ENCODE measurements around the gene DNAH6. TPM values are rescaled to one million over a fixed set of nuclear protein-coding genes. Genes with fewer than 3 reads are reported as not detected.

Gene DNAH6
- total RNA-seq, 1 donor from 2014 or later: 0.14 TPM

GRCh38 chr2:84700006-84700405 lies 183.7 kb downstream of the DNAH6 start:
- TF ChIP-seq, protein P1, sequence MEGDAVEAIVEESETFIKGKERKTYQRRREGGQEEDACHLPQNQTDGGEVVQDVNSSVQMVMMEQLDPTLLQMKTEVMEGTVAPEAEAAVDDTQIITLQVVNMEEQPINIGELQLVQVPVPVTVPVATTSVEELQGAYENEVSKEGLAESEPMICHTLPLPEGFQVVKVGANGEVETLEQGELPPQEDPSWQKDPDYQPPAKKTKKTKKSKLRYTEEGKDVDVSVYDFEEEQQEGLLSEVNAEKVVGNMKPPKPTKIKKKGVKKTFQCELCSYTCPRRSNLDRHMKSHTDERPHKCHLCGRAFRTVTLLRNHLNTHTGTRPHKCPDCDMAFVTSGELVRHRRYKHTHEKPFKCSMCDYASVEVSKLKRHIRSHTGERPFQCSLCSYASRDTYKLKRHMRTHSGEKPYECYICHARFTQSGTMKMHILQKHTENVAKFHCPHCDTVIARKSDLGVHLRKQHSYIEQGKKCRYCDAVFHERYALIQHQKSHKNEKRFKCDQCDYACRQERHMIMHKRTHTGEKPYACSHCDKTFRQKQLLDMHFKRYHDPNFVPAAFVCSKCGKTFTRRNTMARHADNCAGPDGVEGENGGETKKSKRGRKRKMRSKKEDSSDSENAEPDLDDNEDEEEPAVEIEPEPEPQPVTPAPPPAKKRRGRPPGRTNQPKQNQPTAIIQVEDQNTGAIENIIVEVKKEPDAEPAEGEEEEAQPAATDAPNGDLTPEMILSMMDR (IDR thresholded peaks at IDR 0.05; ENCODE audit: borderline replicate concordance): no peak
- no peak overlapping the region for H3K4me3 ChIP-seq
- DNase-seq: no peak
- H3K9me3 ChIP-seq (replicated peaks): no peaks in the 10 kb centered on the region
- H3K4me1 ChIP-seq: no peaks in the 10 kb centered on the region
- H3K27me3 ChIP-seq (ENCODE audit: low read depth): no peaks in the 10 kb centered on the region
- H3K36me3 ChIP-seq: no peaks in the 10 kb centered on the region
- intact Hi-C loops (cut with micrococcal nuclease): no loop called here
- no peak overlapping the region for H3K27ac ChIP-seq (replicated peaks)

GRCh38 chr2:84701880-84702279 lies 185.6 kb downstream of the DNAH6 start:
- intact Hi-C loops (cut with micrococcal nuclease): no loop called here
- DNase-seq: no peak
- no peak overlapping the region for H3K4me3 ChIP-seq
- TF ChIP-seq, protein P1 (IDR thresholded peaks at IDR 0.05; ENCODE audit: borderline replicate concordance): no peak
- H3K9me3 ChIP-seq (replicated peaks): no peaks in the 10 kb centered on the region
- H3K36me3 ChIP-seq: no peaks in the 10 kb centered on the region
- no peaks in the 10 kb centered on the region for H3K27me3 ChIP-seq (ENCODE audit: low read depth)
- H3K4me1 ChIP-seq: no peaks in the 10 kb centered on the region
- H3K27ac ChIP-seq (replicated peaks): no peak overlapping the region

DNA sequence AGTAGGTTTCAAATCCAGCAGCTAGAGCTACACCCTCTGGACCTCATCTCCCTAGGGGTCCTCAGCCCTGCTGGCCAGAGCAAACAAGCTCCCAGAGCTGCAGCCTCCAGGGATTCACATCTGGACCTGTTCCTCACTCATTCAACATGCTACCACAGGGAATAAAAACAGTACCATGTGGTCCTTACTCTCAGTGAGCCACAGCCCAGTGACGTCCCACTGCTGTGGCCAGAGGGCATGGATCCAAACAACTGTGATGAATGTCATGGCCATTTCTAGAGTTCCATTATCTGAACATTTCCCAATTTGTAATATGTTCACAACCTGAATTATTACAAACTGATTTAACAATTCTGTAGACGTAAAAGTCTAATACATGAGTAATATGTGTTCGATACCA lies 186.6 kb downstream of the DNAH6 start:
- H3K4me1 ChIP-seq: no peaks in the 10 kb centered on the region
- H3K9me3 ChIP-seq (replicated peaks): no peaks in the 10 kb centered on the region
- TF ChIP-seq, protein P1 (IDR thresholded peaks at IDR 0.05; ENCODE audit: borderline replicate concordance): no peak
- H3K27ac ChIP-seq (replicated peaks): no peak overlapping the region
- H3K27me3 ChIP-seq (ENCODE audit: low read depth): no peaks in the 10 kb centered on the region
- no peaks in the 10 kb centered on the region for H3K36me3 ChIP-seq
- intact Hi-C loops (cut with micrococcal nuclease): no loop called here
- DNase-seq: no peak
- H3K4me3 ChIP-seq: no peak overlapping the region

GRCh38 chr2:84703831-84704230 lies 187.5 kb downstream of the DNAH6 start:
- Histone ChIP-seq H3K4me3 (no peak overlapping the region), H3K27ac (replicated peaks) (no peak overlapping the region), H3K9me3 (replicated peaks) (no peaks in the 10 kb centered on the region), H3K4me1 (no peaks in the 10 kb centered on the region), H3K27me3 (ENCODE audit: low read depth) (no peaks in the 10 kb centered on the region), H3K36me3 (no peaks in the 10 kb centered on the region)
- no peak for DNase-seq
- intact Hi-C loops (cut with micrococcal nuclease): no loop called here
- TF ChIP-seq, protein P1 (IDR thresholded peaks at IDR 0.05; ENCODE audit: borderline replicate concordance): no peak

- no peak for DNase-seq
- Histone ChIP-seq H3K36me3 (no peaks in the 10 kb centered on the region), H3K4me1 (no peaks in the 10 kb centered on the region), H3K4me3 (no peak overlapping the region), H3K27ac (replicated peaks) (no peak overlapping the region), H3K27me3 (ENCODE audit: low read depth) (no peaks in the 10 kb centered on the region), H3K9me3 (replicated peaks) (no peaks in the 10 kb centered on the region)
- intact Hi-C loops (cut with micrococcal nuclease): no loop called here
- TF ChIP-seq, protein P1 (IDR thresholded peaks at IDR 0.05; ENCODE audit: borderline replicate concordance): no peak
Measured at GRCh38 chr2:84704505-84705244, 188.4 kb downstream of the DNAH6 start.
